Testis (tissue), 2 donors: ENCODE data around the gene INSC.

ENCODE experiments used
- POLR2A ChIP-seq: fragments of 450-650 bp; IDR thresholded peaks from one replicate; pipeline ENCODE4 v1.6.1; 2017; ENCODE audit warnings: antibody characterized with exemption, mild to moderate bottlenecking, moderate library complexity
- TF ChIP-seq, protein P1 (sequence below), 3 experiments: fragments of 450-650 bp in 2 of 3; fragments of 200-600 bp in 1 of 3; sonication (generic) in 1 of 3; IDR thresholded peaks; one replicate each; pipeline ENCODE4 v1.5.1; 2016 to 2019; ENCODE audit warnings: antibody characterized with exemption in 3 of 3, mild to moderate bottlenecking in 2 of 3, moderate library complexity in 1 of 3

DNA sequence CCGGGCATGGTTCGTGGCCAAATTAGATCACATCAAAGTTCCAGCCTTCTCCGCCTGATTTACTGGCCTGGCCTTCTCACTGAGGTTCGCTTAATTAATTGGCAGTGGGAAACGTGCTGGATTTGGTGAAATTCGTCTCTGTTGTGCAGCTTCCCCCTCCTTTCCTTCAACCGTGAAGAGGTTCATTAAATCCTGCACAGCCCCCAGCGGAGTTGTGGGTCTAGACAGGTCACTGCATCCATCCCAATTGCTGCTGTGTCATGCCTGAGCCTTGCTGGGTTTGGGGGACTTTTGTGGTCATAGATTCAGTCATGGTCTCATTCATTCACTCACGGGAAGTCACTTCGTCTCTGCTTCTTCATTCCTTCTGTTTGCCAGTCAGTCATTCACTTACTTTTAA lies 90.0 kb downstream of the INSC start:
- TF ChIP-seq POLR2A: no peak
- TF ChIP-seq, protein P1, sequence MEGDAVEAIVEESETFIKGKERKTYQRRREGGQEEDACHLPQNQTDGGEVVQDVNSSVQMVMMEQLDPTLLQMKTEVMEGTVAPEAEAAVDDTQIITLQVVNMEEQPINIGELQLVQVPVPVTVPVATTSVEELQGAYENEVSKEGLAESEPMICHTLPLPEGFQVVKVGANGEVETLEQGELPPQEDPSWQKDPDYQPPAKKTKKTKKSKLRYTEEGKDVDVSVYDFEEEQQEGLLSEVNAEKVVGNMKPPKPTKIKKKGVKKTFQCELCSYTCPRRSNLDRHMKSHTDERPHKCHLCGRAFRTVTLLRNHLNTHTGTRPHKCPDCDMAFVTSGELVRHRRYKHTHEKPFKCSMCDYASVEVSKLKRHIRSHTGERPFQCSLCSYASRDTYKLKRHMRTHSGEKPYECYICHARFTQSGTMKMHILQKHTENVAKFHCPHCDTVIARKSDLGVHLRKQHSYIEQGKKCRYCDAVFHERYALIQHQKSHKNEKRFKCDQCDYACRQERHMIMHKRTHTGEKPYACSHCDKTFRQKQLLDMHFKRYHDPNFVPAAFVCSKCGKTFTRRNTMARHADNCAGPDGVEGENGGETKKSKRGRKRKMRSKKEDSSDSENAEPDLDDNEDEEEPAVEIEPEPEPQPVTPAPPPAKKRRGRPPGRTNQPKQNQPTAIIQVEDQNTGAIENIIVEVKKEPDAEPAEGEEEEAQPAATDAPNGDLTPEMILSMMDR (IDR thresholded peaks at IDR 0.05): no peak
